Stimulated activated CD8-positive, alpha-beta memory T cell treated with anti-CD3 and anti-CD28 coated beads, Interleukin-15, amount 100 ng/mL, for 48 hours (primary cell): ENCODE data around the gene KCNJ12.
"Not testable (repeated sequence)": the region's sequence is repeated elsewhere in the genome, so short reads cannot be mapped to it uniquely, and the experiment has no call there.

Source experiments
- DNase-seq, 2 donors: peaks; one replicate each; pipeline ENCODE4 v3.0.0-alpha.2; 2020; ENCODE audit warnings: low read depth in 2 of 2

KCNJ12 gene

DNA sequence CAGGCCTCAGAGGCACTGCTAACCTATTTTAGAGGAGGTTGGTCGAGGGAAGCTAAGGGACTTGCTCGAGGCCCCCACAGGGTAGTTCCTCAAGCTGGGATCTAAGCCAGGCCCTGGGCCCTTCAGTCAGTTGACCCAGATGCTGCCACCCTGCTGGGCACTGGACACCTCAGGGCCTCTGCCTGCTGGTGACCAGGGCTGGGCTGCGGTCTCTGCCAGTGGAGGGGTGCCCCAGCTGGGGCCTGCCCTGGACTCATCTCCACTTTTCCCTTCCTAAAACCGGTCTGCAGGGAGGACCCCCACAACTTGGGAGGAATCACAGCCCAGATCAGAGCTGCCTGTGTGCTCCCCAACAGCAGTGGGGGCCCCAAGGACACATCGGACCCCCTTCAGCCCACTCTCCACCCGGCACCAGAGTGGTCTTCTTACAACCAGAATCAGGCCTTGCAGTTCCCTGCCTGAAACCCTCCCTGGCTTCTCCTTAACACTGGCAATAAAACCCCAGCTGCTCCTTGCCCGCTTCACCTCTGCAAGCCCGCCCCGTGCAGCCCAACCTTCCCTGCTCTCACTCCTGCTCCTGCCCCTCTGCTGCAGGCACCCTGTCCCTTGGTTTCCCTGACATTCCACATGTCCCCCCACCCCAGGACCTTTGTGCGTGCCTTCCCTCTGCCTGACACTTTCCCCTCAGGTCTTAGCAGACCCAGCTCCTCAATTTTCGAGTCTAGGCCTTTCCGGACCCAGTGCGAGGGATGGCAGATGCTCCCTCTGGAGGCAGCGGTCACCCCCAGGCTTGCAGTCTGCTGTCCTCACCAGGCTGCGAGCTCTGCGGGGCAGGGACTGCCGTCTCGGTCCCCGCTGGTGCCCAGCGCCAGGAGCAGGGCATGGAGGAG, 45.5 kb downstream of the KCNJ12 start:
- not testable (repeated sequence) for DNase-seq

DNA sequence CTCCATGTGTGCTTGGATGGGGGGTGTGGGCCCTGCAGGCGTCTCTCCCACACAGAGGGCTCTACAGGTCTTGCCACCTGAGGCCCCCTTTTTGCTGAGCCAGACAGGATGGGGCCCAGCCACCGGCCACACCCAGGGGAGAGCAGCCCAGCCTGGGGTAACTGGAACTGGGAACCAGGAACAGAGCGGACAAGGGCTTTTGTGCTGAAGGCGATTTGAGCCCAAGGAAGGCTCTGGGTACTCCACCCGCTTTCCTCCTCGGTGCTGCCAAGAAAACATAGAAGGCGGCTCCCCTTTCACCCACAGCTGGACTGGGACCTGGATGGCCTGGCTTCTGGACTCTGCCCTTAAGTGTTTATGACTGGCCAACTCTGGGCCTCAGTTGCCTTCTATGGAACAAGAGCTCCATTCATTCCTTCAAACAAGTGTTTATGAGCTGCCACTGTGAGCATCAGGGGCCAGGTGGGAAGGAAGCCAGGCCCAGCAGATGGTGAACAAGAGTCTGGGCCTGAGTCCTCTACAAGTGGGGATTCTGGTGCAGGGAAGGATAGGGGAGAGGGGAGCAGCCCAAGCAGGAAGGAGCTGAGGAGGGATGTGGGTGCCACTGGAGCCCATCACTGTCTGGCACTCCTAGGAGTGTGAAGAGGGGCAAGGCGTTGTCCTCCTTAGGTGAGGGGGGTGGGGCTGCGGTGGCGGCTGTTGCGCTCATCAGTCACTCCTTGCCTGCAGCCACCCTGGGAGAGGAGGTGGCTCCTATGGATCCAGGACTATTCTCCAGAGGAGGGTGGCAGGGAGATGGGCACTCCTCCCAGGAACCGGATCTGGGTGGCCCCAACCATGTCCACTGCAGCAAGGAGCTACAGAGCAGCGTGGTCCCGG, 46.4 kb downstream of the KCNJ12 start:
- DNase-seq: not testable (repeated sequence)

DNA sequence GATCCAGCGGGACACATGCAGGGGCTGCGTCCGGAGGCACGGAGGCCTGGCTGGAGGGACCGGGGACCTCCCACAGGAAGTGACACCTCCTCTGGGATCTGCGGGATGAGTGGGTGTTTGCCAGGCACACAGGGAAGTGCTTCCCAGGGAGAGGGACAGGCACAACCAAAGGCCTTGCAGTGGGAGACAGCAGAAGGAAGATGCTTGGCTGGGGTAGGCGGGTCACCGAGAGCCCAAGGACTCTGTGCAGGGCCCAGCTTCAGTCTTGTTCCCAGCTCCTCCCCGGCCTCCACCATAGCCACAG, 47.0 kb downstream of the KCNJ12 start:
- DNase-seq: not testable (repeated sequence)

DNA sequence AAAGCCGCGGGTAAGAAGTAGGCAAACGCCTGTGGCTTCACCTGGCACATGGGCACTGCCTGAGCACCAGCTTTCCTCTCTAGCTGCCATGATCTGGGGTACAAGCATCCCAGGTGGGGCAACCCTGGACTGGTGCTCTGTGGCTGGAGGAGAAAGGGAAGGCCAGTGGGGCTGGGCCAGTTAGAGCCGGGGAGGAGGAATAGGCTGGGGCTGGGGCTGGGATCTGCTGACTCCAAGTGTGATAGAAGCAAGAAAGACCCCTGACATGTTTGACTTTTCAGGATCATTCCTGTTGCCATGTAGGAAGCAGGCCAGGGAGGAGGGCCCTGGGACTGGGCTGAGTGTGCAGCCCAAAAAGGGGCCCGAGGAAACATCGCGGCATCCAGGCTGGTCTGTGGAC, 48.5 kb downstream of the KCNJ12 start:
- not testable (repeated sequence) for DNase-seq

DNA sequence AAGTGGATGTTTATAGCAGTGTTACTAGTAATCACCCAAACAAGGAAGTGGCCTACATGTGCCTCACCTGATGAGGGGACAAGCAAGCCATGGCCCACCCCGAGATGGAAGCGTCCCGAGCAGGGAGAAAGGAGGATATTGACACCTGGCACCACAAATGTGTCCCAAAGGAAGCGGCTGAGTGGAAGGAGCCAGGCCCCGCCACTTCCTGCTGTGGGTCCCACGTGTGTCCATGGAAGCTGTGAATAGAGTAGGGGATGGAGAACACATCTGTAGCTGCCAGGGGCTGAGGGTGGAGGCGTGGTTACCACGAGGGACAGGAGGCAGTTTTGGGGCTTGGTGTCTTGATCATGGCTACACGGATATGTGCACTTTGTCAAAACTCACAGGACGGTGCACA, 49.2 kb downstream of the KCNJ12 start:
- no peak for DNase-seq

DNA sequence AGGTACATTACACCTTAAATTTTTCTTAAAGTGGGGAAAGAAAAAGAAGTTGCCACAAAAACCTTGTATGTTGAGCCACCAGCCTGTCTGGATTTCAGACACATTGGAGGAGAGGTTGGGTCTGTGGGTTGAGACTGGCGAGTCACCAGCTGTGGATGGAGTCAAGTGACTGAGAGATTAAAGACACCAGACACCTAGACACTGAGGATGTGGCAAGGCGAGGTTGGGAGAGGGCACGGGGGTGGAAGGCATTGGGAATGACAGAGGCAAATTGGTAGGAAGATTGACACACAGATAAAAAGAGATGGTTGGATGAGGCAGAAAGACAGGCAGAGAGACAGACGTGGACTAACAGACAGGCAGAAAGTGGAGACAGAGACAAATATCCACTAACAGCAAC, 49.6 kb downstream of the KCNJ12 start:
- DNase-seq: no peak

DNA sequence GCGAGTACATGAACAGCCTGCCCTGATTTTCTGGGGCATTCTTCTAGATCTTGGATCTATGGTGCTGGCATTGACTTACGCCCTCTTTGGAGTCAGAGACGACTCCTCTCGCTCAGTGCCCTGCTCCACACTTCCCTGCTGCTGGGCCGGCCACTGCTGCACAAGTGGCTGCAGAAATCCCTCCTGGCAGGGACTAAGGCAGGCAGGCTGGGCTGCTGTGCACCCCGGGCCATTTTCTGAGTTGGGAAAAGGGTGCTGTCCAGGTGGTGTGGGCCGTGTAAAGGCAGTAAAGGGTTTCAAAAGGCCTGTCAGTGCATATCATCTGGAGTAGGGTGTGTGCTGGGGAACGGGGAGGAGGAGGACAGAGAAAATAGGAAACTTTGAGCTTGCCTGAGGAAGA, 50.1 kb downstream of the KCNJ12 start:
- not testable (repeated sequence) for DNase-seq

DNA sequence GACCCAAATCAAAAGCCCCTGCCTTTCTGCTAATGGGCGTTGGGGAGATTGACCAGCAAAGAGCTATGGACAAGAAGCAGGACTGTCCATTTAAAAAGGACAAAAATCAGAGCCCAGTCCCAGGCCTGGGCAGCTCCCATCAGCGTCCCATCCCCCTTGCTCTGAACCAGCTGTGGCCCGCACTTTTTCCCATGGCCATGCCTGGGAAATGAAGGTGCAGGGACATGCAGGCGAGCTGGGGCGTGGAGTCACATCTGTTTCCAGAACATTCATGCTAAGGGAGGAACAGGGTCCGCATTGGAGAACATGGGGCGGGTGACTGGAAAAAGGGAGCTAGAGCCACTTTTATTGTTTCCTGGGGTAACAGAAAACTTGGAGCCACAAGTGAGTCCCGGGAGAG, 50.7 kb downstream of the KCNJ12 start:
- not testable (repeated sequence) for DNase-seq

DNA sequence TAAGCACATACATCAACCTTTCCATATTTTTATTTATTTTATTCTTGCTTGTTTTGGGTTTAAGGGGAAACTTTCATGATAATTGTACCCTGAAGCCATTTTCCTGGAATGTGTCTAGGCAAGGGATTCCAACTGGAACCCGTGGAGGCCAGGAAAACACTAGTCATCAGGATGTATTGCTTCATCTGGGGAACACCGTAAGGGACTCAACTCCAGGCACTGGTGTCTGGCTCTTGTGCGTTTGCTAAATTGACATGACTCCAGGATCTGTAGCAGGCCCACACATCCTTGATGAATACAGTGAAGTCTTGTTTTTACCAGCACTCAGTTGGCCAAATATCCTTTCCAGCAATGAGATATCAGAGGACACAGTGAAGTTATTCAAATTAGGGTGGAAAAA, 51.6 kb downstream of the KCNJ12 start:
- not testable (repeated sequence) for DNase-seq

DNA sequence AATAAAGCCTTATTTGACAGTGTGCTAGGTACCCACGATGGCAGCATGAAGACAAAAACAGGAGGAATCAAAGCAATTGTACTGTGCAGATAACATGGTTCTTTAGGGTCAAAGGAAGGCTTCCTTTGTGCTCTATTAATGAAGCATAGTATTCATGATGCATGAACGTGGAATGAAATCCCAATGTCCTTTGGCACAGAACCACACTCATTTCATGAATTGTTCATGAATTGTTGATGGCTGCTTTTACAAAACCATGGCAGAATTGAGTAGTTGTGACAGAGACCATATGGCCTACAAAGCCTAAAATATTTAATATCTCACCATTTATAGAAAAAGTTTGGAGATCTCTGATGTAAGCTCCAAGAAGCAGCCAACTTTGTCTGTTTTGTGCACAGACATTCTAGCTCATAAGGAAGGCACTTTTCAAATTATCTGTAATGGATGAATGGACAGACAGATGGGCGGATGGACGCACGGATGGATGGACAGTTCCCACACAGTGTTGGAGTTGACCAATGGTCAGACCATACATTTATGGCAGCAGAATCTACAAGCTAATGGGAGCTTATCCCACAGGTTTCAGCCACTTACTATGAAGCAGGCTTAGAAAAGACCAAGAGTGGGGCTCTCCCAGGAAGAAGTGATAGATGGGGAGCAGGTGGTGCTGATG, 52.7 kb downstream of the KCNJ12 start:
- DNase-seq: not testable (repeated sequence)

DNA sequence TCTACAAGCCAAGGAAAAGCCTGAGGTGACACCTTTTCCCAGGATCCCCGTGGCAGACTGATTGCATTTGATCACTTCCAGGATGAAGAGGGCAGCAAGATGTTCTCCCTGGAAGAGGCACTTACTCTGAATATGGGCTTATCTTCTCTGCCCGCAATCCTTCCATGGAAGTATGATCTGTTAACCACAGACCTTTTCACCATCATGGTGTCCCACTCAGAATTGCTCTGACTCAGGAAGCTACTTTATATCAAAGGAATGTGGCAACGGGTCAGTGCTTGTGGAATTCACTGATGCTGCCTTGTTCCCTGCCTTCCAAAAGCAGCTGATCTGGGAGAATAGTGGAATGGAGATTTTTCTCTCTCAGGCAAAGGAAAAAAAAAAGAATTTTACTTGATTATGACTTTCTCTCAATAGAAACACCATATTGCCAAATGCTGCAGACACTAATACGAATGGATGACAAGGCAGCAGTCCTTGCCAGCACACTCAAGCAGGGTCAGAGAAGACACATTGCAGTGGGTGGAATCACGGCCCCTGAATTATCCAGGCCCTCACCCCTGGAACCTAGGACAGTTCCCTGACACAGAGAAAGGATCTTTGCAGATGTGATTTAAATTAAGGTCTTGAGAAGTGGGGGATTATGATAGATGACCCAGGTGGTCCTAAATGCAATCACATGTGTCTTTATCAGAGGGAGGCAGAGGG, 53.9 kb downstream of the KCNJ12 start:
- not testable (repeated sequence) for DNase-seq

DNA sequence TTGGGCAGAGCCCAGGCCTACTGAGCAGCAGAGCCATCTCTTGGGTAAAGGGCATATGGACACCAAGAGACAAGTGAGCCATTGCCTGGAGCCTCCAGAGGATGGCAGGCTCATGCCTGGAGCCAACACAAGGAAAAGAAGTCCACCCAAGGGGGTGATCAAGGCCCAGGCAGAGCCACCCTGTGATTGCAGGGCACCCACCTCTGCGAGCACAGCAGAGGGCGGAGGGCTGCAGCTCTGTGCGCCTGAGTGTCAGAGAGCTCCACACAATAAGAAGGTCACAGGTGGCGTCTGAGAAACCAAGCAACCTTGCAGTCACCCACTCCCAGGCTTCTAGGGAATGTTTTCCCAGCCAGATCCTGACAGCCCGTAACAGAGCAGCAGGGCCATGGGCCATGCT, 57.8 kb downstream of the KCNJ12 start:
- not testable (repeated sequence) for DNase-seq

DNA sequence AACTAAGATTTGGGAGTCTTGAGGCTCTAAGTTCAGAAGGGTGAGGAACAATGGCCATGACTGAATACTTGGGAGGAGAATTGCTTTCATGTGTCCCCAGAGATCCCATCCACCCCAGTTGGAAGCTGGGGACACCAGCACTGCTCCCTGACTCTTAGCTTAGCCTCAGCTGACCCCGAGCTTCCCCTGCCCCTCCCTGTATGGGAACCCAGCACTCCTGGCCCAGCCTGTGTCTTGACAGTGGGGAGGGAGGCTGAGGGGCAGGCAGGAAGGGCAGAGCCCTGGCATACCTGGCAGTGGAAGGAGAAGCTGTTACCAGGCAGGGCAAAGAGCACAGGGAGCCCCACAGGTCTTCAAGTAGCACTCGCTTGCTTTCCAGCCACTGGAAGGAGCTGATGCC, 58.8 kb downstream of the KCNJ12 start:
- DNase-seq: not testable (repeated sequence)

DNA sequence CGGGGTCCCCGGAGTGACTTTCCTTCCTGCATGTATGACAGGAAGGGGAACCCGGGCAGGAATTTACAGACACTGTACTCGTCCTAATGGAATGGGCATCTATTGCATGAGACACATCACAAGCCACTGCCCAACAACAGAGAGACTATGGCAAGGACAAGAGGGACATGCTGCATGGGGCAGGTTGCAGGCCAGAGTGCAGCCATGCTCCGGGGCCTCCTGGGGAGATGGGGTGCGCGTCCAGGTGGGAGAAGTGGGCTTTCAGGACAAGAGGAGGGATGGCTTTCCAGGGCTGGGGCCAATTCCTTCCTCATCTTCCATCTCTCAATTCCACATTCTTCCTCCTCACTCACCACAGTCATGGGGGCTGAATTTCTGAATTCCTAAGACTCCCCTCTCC, 60.3 kb downstream of the KCNJ12 start:
- not testable (repeated sequence) for DNase-seq

DNA sequence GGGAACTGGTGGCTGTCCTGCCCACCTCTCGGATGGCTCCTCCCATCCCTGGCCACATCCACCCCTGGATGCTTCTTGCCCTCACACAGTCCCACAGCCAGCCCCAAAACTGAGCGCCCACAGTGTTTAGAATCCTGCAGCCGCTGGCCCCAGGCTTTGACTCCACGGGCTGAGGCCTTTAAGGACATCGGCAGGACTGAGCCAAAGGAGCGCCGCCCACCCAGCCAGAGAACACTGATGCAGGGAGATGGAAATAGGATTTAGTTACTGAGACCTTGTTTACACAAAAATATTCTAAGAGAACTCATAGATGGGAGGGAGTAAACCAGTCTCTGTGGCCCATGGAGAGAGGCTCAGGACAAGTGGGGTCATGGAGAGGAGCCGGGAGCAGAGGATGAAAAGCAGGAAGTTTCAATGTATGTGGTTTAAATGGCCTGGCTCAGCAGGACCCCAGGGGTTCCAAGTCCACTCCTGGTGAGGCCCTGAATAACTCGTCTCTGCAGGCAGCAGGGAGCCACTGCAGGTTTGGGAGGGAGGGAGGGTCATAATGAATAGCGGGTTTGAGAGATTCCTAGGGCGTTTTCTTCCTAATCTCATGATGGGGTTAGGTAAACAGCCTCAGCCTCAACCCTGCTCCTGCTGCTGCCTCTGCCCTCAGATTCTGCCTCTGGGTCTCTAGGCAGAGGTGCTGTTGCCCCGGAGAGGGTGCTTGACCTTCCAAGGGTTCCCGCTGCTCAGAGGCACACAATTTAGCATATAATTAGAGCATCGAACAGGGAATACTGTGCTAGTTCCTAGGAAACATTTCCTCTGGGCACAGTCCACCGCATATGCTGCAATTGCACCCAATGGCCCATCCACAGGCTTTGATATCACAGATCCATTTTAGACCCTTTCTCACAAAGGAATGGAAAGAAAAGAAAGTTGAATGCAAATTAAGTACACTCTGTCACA, 61.0 kb downstream of the KCNJ12 start:
- not testable (repeated sequence) for DNase-seq

DNA sequence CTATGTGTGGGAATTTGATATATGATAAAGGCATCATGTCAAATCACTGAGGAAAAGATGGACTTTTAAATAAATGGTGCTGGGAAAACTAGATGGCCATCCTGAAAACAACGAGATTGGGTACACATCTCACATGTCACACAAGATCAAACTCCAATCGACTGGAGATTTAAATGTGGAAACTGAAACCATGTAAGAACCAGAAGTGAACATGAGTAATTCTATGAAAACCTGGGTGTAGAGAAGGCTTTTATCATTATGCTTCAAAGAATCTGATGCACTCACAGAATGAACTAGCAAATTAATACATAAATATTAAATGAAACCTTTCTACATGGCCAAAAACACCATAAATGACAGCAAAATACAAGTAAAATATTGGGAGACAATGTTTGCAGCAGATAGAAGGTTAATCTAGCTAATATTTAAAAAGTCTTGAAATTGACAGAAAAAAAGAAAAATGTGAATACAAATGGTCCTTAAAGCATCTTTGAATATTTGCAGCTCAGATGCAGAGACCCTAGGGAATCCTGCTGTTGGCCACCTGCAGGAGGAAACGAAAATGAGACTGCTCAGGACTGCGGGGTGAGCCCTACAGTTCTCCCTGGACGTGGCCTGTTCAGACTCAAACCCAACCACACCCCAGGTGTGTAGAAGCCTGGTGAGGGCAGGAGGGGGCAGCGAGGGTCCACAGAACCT, 62.3 kb downstream of the KCNJ12 start:
- DNase-seq: not testable (repeated sequence)

DNA sequence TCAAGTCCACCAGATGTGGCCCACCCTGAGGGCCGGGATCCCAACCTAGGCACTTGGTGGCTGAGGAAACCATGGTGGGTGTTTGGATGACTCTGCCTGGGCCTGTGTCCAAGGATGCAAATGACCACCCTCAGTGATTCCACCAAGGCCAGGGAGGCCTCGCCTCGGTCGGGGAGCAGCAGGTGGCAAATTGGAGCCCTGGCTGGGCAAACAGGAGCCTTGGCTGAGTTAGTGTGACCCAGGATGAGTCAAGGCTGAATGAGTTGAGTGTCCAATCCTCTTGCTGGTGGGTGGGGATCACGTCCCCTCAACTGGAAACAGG, 62.8 kb downstream of the KCNJ12 start:
- DNase-seq: not testable (repeated sequence)

DNA sequence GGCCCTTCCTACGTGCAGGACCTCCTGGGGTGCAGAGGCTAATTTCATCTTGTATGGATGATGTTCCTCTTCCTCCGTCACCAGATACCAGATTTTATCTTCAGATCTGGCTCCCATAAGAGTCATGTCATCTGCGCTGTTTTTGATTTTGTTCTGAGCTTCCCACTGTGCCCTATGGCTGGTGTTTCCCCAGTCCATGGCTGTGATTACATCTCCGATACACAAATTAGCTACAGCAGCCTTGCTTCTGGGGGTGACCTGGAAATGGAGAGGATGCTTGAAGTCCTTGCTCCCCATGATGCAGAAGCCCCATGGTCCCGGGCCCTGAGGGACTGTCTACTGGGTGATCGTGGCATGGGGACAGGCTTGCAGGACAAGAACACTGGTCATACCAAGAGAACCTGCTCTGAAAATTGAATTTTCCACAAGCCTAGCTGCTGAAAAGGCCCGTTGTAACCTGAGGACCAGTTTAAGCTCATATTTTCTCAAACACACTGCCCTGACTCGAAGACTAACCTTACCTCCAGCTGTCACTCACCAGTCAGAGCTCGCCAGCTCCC, 69.0 kb downstream of the KCNJ12 start:
- DNase-seq: no peak

DNA sequence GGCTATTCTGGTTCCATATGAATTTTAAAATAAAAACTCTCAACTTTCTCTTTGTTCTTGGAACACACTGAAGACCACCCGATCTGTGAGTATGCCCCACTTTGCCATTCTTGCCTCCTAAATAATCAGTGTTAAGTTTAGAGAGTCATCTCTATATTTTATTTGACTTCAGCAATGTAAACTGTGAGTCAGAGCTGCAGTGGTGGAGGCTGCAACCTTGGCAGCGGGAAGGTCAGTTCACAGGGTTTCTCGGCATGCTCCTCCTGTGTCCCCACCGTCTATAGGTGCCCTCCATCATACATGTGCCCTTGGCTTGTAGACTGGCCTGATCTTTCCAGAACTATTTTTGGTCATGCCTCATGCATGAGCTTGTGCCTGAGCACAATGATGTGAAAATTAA, 71.4 kb downstream of the KCNJ12 start:
- not testable (repeated sequence) for DNase-seq

DNA sequence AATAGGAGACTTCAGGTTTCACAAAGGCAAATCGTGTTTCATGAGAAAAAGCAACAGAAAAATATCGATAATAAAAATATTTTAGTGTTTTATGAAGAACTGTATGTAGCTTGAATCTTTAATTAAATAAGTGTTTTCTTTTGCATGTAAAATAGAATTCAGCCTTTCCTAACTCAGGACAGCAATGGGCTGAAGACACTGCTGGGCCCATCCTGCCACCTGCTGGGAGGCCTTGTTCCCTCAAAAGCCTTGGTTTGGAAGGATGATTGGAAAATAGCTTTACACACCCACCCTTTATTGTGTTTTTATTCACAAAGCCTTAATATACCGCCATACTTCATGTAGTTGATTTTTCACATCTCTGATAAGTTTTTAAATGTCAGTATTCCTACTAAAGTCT, 73.7 kb downstream of the KCNJ12 start:
- not testable (repeated sequence) for DNase-seq
